HG03575 (cell line): ENCODE data around the gene OTOP1.
"Not testable (repeated sequence)": the region's sequence is repeated elsewhere in the genome, so short reads cannot be mapped to it uniquely, and the experiment has no call there.

ENCODE experiments used
- ATAC-seq: cut with Tn5 transposase; IDR thresholded peaks from one replicate; pipeline ENCODE4 v1.9.1; 2021; ENCODE audit not compliant: unreplicated experiment, insufficient number of reproducible peaks, low FRiP score; ENCODE audit errors: extremely low read depth

The OTOP1 gene

GRCh38 chr4:4239551-4239950 is 12.8 kb upstream of the OTOP1 start:
- not testable (repeated sequence) for ATAC-seq

GRCh38 chr4:4233610-4234009 is 6.9 kb upstream of the OTOP1 start:
- ATAC-seq = no peak

GRCh38 chr4:4228356-4228668 is 1.6 kb upstream of the OTOP1 start:
- ATAC-seq = no peak

- ATAC-seq = no peak
Measured at GRCh38 chr4:4227510-4228355, 1.0 kb upstream of the OTOP1 start.

GRCh38 chr4:4225915-4226605 is 669 bp downstream of the OTOP1 start:
- no peak for ATAC-seq

- ATAC-seq = no peak
Measured at GRCh38 chr4:4217113-4217512, 9.6 kb downstream of the OTOP1 start.

GRCh38 chr4:4216648-4217047 is 10.1 kb downstream of the OTOP1 start:
- no peak for ATAC-seq

- not testable (repeated sequence) for ATAC-seq
Measured at GRCh38 chr4:4213674-4214073, 13.1 kb downstream of the OTOP1 start.

GRCh38 chr4:4206204-4206603 is 20.5 kb downstream of the OTOP1 start:
- ATAC-seq = no peak

- no peak for ATAC-seq
Measured at GRCh38 chr4:4204401-4204745, 22.4 kb downstream of the OTOP1 start.

GRCh38 chr4:4203688-4204400 is 22.9 kb downstream of the OTOP1 start:
- ATAC-seq = no peak

- ATAC-seq = no peak
Measured at GRCh38 chr4:4202510-4202909, 24.2 kb downstream of the OTOP1 start.

- ATAC-seq = no peak
Measured at GRCh38 chr4:4200624-4201023, 26.1 kb downstream of the OTOP1 start.

- ATAC-seq = no peak
Measured at GRCh38 chr4:4195354-4195753, 31.4 kb downstream of the OTOP1 start.

- not testable (repeated sequence) for ATAC-seq
Measured at GRCh38 chr4:4188557-4188956, 38.2 kb downstream of the OTOP1 start.

GRCh38 chr4:4185528-4185927 is 41.2 kb downstream of the OTOP1 start:
- no peak for ATAC-seq

GRCh38 chr4:4182835-4183568 is 43.7 kb downstream of the OTOP1 start:
- ATAC-seq = no peak

- ATAC-seq = no peak
Measured at GRCh38 chr4:4170596-4171150, 56.1 kb downstream of the OTOP1 start.
